Gastroesophageal sphincter (tissue), 3 donors: Measurements from ENCODE around the gene EID2B.

ENCODE experiments used
- POLR2A ChIP-seq, 2 donors: fragments of 450-650 bp; IDR thresholded peaks; one replicate each; pipeline ENCODE4 v1.6.1; 2017; ENCODE audit warnings: antibody characterized with exemption in 2 of 2, mild to moderate bottlenecking in 2 of 2, moderate library complexity in 1 of 2
- TF ChIP-seq, protein P1 (sequence below), 4 experiments: fragments of 200-600 bp in 2 of 4; fragments of 450-650 bp in 2 of 4; sonication (generic) in 1 of 4; IDR thresholded peaks; one replicate each; pipeline ENCODE4 v1.5.1; 2017 to 2019; ENCODE audit warnings: antibody characterized with exemption in 4 of 4, mild to moderate bottlenecking in 2 of 4, moderate library complexity in 2 of 4

DNA sequence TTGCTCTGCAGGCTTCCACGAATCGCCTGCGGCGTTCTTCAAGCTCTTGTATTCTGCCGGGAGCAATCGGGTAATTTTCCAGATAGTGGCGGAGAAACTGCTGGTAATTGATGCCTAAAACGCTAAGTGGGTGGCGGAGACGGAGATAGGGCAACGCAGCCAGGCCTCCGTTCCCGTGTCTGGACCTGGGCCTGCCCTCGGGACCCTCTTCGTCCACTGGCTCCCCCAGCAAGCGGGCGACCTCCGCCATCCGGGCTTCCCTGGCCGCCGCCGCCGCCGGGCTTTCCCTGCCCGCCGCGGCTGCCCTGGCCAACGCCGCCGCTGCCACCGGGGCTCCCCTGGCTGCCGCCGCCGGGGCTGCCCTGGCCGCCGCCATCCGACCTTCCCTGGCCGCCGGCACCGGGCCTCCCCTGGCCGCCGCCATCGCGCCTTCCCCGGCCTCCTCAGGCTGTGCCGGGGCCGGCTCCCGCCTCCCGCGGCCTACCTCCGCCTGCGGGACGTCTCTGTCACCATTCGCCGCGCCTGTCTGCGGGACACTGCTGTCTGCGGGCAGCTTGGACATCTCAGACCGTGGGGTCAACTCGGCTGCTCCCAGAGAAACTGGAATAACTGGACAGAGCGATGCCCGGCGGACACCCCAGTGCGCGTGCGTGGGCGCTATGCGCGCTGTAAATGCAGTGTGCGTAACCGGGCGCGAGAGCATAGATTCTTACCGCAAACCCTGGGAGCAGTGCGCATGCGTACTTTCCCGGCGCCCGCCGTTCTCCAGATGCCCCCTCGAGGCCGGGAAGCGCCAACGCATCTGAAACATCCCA, 7.1 kb upstream of the EID2B start, which contains the start of gene EID2:
- TF ChIP-seq, protein P1, sequence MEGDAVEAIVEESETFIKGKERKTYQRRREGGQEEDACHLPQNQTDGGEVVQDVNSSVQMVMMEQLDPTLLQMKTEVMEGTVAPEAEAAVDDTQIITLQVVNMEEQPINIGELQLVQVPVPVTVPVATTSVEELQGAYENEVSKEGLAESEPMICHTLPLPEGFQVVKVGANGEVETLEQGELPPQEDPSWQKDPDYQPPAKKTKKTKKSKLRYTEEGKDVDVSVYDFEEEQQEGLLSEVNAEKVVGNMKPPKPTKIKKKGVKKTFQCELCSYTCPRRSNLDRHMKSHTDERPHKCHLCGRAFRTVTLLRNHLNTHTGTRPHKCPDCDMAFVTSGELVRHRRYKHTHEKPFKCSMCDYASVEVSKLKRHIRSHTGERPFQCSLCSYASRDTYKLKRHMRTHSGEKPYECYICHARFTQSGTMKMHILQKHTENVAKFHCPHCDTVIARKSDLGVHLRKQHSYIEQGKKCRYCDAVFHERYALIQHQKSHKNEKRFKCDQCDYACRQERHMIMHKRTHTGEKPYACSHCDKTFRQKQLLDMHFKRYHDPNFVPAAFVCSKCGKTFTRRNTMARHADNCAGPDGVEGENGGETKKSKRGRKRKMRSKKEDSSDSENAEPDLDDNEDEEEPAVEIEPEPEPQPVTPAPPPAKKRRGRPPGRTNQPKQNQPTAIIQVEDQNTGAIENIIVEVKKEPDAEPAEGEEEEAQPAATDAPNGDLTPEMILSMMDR (IDR thresholded peaks at IDR 0.05) = peak; percentile 46 to 94 (median 78)
- peak; percentile 79 to 81 for TF ChIP-seq POLR2A (IDR thresholded peaks at IDR 0.05)
